PC-3 (cell line): ENCODE data around the gene RAB3C.

Experiments used
- CTCF ChIP-seq: fragments of 300-600 bp; sonication (generic); conservative IDR thresholded peaks from 2 replicates; pipeline ENCODE4 v1.5.1; 2017; ENCODE audit warnings: antibody characterized with exemption, low read depth, mild to moderate bottlenecking, low read length
- EZH2phosphoT487 ChIP-seq: fragments of 300-600 bp; sonication (generic); IDR thresholded peaks from 2 replicates; pipeline ENCODE4 v1.6.1; 2018; ENCODE audit warnings: mild to moderate bottlenecking, antibody characterized with exemption, low read length, borderline replicate concordance

DNA sequence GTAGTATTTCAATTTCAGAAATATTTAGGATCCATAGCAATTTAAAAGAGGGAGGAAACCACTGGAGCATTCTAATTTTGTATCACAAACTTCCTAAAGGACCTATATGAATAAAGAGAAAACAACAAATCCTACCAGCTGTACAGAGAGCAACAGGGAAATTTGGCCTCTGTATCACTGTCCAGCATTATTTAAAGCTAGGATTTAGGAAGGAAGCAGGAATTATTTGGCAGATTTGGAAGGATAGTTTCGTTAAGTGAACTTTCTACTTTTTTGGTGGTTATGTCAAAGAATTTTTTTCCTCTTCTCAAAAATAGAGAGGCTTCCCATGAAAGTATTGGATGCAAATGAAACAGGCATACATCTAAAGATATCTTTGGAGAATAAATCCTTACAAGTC lies 269.7 kb downstream of the RAB3C start:
- no peak for TF ChIP-seq CTCF
- TF ChIP-seq EZH2phosphoT487, result no peak
